Amniotic stem cell (primary cell): ENCODE results near the gene RNASET2.
"Not testable (repeated sequence)": the region's sequence is repeated elsewhere in the genome, so short reads cannot be mapped to it uniquely, and the experiment has no call there.

Experiments
- DNase-seq: peaks from one replicate; lab custom pipeline; 2025; lab: John Stamatoyannopoulos, UW

The RNASET2 gene

DNA sequence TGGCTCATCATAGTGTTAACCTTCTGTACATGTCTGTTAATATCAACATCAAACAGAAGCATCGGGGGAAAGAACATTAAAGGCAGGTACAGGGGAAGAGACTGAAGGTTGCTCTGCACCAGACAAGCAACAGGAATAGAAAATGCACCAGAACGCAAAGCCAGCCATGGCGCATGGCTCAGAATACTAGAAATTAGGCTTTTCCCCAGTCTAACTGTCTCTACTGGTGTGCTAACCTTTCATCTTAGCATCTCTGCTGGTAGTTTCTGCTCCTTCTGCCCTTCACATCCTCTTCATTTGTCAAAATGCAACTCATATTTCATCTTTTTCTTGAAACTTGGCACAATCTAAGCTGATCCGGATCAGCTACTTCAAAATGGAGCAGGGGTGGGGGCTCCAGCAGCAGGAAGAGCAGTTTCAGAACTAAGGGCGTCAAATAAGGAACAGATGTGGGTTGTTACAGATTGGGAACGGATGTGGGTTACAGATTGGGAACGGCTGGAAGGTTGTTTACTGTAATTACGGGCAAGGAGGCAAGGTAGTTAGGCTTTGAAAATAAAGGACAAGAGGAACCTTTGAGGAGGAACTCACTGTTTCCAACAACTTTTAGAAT is 13.1 kb upstream of the RNASET2 start:
- no peak for DNase-seq

DNA sequence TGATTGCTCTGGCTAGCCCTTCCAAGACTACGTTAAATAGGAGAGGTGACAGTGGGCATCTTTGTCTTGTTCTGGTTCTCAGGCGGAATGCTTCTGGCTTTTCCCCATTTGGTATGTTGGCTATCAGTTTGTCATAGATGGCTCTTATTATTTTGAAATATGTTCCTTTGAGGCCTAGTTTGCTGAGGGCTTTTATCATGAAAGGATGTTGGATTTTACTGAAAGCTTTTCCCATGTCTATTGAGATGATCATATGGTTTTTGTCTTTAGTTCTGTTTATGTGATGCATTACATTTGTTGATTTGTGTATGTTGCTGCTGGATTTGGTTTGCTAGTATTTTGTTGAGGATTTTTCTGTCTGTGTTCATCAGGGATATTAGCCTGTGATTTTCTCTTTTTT is 9.9 kb upstream of the RNASET2 start:
- DNase-seq: no peak

DNA sequence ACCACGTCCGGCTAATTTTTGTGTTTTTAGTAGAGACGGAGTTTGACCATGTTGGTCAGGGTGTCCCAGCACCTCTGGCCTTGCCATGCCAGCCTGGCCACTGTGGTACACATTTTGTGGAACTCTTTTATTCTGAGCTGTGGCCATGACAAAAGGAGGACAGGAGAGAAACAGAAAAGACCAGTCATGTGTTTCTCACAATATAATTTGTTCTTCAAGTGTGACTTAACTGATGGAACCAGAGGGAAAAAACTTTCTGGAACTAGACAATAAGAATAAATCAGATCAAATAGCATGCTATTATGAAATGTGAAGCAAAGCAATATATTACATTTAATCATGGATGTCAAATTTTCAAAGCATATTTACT is 4.2 kb upstream of the RNASET2 start:
- DNase-seq: no peak

DNA sequence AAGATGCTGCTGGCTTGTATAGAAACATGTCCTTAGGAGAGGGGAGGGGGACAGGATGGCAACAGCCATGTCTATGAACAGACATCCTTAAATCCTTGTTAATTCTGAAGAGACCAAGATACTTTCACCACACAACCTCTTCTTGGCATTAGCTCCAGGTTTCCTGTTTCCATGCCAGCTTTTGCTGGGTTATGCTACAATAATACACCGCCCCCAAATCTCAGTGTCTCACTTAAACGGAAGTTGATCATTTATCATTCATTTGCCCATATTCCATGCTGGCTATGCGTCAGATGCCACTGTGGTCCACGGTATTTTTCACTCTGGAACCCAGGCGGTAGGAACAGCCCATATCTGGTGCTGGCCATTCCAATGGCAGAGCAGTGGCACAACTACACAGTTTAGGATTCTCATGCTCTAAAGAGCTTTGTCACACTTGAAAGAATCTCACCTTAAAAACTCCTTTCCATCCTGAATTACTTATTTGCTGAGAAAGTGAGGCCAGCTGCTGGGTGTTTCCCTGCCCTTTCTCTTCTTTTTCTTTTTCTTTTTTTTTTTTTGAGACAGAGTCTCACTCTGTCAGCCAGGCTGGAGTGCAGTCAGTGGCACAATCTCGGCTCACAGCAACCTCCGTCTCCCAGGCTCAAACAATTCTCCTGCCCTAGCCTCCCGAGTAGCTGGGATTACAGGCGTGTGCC is 3.7 kb upstream of the RNASET2 start:
- DNase-seq: no peak

DNA sequence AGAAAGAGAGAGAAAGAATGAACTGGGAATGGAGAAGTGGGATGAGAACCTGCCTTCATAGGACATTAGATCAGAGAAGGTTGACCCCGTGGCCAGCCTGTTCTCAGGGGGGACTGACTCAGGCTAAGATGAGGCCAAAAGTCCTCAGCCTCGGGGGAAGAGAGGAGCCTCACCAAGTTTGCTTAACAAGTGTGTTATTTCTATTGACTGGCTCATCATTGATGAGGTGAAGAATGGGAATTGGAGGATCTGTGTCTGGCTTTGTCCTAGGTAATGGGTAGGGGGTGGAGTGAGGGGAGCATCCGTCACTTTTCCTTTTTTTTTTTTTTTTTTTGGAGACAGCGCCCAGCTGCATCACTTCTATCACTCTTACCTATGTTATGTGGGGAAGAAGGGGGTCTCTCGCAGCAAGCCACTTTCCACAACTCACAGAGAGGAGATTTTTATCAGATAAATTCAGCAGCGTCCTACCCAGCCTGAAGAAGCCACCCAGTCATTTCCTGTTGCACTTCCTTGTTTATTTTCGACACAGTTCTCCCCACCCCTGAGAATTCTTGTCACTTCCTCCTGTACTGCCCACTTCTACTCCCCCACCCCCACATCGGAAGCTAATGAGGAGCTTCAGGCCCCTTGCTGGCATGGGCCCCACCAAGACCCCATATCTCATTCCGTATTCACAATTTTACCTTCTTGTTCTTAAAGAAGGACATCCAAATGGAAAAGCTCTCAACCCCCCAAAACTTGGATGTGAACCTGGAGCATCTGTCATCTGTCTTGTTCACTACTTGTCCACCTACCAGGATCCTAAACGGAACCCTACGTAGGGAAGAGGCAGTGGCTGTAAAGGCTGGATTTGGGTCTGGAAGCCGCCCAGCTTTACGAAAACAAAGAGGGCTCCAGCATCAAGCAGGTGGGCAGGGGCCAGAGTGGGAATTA is 2.8 kb upstream of the RNASET2 start:
- no peak for DNase-seq

DNA sequence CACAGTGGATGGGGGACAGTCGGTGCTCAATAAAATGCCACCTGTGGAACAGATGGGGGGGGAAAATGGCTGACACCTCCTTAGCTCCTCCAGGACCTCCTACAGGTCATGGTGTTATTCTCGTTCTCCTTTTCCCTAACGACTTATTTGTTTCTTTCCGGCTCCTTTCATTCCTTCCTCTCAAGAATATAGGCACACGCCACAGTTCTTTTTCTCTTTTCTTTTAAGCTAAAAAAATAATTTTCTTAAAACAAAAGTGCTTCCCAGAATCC is 1.4 kb upstream of the RNASET2 start:
- DNase-seq: no peak

DNA sequence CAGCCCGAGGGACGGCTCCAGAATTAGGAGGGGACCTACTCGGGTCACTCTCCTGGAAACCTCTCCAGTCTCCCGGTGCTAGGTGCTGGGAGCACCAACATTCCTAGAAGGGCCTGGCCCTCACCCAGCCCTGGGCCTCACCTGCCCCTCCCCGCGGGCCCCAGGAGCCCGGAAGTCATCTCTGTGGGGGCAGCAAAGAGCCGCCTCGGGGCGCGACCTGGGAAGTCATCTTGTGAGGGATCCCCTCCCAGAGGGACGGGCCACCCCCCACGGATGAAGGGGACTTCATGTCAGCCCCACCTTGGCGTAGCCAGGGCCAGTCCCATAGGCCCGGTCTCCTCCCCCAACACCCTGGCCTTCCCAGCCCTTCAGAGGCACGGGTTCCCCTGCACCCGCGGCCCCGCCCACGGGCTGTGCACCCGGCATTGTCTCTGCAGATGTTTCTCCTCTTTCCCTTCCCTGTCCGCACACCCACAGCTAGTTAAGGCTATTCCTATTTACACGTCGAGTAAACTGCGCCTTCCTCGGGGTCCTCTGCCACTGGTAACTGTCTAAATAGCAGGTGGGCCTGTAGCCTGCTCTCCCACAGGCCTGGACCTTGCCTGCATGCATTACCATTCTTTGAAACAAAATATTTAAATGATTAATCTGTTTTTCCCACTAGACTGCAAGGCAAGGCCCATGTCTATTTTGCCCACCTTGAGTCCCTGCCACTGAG is 896 bp upstream of the RNASET2 start:
- DNase-seq: no peak

DNA sequence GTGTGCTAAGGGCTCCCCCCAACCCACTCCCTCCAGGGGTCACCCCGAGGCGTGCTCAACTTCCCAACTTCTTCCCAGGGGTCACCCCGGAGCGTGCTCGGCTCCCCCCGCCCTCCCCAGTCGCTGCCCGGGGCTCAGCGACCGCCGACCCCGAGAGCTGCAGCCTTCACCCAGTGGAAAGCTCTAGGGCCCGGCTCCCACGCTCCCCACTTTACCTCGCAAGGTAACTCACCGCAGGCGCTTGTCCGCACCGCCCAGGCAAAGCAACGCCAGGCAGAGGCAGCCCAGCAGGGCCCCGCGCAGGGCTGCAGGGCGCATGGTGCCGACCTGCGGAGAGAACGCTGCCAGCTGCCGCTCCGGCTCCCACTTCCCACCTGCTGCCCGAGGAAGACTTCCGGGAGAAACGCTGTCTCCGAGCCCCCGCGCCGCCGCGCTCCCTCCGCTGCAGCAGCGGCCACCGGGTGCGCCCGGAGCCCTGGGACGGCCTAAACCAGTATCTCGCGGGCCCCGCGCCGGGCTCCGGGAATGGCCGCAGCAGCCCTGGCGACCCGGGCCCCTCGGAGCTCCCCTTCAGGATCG is 396 bp downstream of the RNASET2 start:
- DNase-seq: no peak

DNA sequence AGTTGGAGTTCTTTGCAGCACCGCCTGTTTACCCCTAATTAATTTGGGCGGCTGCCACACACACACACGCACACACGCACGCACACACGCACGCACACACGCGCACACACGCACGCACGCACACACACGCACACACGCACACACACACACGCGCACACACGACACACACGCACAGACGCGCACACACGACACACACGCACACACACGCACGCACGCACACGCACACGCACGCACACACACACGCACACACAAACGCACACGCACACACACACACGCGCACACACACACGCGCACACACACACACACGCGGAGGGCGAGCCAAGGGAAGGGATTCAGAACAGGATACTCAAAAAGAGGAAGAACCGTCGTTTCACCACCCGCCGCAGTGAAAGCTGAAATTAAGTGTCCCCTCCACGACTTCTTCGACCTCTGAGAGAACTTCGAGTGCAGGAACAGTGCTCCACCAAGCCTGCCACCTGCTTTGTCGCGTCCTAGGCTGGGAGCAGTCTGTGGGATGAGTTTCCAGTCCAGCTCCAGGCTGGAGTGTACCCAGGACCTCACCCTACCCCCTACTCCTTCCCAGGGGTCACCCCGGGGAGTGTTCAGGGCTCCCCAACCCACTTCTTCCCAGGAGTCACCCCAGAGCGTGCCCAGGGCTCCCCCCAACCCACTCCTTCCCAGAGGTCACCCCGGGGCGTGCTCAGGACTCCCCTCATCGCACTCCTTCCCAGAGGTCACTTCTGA is 1.1 kb downstream of the RNASET2 start:
- DNase-seq: no peak

DNA sequence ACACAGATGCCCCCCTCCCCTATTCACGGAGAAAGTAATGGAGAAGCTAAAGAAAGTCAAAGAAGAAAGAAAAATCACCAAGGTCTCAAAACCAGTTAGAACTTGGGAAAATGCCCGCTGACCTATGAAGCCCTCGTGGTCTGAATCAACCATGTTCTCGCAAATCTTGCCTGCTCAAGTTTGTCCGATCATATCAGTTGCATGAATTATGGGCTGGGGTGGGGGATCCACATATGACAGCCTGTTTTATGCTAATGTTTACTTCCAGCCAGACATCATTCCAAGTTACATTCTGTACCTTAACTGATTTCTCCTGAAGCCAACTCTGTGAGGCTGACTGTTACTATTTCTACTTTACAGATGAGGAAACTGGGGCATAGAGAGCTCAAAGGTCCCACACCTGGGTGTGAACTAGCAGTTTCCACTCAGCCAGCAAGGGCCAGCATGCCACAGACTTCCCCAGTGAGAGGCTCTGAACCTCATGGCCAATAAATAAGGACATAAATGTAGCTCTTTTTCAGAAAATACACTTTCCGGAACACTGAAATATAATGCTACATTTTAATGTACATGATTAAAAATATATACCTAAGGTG is 2.1 kb downstream of the RNASET2 start:
- no peak for DNase-seq

DNA sequence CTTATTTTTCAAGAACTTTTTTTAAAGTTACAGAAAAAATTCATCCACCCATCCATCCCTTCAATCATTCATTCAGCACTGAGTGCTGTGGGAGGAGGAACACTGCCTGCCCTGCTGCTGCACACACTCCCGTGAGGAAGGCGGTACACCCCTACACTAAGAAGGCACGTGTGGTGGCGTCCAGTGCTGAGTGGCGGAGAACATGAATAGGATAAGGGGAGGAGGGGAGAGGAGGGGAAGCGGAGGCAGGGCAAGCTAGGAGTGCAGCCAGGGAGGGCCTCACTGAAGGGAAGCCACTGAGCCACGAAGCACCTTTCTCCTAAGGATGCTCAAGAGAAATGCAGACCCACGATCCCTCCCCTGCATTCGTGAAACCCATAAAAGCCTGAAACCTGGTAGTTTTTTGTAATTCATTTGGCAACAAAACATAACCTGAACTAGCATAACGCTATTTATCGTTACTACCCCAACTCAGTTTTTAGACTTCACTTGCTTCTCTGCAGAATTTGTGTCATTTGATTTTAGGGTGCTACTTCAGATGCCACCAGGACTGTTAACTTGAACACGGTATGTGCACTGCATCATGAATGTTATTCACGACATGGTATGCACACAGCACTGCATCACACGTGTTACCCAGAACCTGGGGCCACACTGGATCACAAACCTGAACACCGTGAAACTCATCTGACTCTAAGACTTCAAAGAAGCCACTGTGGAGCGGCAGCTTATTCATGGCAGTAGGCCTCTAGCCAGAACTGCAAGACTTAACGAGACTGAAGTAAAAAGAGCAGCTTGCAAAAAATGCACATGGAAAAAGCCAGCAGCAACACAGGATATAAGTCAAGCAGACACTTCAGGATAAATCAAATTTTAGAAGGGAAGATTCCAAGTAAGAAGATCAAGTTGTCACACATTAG is 3.5 kb downstream of the RNASET2 start:
- DNase-seq: no peak

DNA sequence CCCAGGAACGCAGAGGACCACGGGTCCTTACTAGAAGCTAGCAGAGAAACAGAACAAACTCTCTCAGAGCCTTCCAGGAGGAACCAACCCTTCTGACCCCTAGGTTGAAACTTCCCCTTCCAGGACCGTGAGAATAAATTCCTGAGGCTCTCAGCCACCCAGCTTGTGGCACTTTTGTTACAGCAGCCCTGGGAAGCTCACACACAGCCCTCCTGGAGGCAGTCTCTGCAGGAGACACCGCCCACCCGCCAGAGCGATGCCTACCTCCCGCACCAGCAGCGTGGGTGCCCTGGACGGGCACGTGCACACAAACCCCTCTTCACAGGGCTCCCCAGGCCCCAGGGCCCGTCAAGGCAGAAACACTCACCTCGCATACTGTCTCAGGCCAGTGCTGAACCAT is 4.2 kb downstream of the RNASET2 start:
- no peak for DNase-seq

DNA sequence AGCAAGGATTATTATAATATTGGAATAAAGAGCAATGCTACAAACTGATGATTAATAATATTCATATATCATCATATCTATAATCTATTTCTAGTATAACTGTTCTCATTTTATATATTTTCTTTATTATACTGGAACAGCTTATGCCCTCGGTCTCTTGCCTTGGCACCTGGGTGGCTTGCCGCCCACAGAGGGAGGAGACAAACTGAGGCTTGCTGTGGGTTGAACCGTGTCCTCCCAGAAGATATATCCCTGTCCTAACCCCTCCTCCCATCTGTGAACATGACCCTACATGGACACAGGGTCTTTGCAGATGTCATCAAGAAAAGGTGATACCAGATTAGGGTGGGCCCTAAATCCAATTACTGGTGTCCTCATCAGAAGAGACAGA is 4.7 kb downstream of the RNASET2 start:
- DNase-seq: no peak

DNA sequence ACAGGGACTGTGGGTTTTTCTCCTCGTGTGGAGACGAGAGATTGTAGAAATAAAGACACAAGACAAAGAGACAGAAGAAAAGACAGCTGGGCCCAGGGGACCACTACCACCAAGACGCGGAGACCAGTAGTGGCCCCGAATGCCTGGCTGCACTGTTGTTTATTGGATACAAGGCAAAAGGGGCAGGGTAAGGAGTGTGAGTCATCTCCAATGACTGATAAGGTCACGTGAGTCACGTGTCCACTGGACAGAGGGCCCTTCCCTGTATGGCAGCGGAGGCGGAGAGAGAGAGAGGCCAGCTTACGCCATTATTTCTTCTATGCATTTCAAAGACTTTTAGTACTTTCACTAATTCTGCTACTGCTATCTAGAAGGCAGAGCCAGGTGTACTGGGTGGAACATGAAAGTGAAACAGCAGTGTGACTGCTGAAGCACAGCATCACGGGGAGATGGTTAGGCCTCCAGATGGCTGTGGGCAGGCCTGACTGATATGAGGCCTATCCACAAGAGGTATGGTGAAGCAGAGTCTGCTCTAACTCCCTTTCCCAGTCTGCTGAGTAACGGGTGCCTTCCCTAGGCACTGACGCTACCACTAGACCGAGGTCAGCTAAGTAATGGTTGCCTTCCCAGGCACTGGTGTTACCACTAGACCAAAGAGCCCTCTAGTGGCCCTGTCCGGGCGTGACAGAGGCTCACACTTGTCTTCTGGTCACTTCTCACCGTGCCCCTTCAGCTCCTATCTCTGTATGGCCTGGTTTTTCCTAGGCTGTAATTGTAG is 5.3 kb downstream of the RNASET2 start:
- DNase-seq: not testable (repeated sequence)

DNA sequence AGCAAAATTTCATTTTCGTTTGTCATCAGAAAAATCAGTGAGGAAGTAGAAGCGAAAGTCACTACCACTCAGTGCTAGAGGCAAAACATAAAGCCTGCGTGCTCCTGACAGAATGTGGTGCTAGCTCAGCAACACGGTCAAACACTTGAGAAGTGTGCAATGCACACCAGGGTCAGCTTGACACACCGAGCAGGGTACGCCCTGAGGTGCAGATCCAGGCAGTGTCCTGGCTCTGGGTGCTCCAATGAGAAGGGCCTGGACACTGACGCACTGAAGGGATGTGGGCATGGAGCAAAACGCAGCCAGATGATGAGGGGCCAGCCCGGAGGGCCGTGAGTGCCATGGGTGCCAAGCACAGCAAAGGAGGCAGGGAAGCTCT is 5.9 kb downstream of the RNASET2 start:
- DNase-seq: no peak

DNA sequence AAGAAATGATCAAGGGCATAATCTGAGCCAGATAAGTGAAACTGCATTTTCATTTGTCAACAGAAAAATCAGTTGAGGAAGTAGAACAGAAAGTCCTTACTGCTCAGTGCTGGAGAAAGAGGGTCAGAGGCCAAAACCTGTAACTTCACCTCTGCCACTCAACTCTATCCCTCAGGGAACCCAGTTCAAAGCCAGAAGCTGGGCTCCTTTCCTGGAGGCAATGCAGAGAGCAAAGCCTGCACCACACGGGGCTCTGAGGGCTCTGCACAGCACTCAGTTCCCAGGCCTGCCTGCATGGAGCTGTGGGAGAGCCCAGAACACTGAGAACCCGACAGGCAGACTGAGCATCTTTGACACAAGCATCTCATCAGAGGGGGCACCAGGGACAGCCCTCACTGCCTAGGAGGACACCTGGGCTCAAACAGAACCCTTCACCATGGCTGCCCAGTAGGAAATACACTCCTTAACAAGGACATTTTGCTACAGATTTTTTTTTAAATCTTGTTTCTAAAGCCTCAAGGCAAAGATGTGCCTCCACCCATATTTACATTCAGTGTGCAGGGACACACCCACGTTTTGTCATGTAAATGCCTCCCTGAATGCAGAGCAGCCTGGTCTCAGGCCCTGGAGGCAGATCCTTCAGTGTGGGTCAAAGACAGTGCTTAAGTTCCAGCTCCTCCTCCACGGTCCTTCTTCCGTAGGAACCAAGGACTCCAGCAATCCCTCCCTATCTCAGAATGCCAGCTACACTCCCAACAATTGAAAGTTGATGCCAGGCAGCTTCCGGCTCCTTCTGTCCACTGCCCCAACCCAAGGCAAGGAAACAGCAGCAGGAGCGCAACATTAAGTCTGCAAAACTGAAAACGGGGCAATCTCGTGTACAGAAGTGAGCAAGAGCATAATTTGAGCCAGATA is 6.6 kb downstream of the RNASET2 start:
- DNase-seq: no peak

DNA sequence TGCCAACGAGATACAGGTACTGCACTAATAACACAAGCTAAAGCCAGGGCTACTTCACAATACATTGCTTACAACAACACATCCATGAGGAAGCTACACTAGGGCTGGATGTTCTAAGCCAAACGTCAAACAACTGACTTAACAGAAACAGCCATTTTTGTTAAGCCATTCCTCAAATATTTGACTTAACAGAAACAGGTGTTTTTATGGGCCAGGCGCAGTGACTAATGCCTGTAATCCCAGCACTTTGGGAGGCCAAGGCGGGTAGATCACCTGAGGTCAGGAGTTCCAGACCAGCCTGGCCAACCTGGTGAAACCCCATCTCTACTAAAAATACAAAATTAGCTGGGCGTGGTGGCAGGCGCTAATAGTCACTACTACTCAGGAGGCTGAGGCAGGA is 7.6 kb downstream of the RNASET2 start:
- DNase-seq: not testable (repeated sequence)

DNA sequence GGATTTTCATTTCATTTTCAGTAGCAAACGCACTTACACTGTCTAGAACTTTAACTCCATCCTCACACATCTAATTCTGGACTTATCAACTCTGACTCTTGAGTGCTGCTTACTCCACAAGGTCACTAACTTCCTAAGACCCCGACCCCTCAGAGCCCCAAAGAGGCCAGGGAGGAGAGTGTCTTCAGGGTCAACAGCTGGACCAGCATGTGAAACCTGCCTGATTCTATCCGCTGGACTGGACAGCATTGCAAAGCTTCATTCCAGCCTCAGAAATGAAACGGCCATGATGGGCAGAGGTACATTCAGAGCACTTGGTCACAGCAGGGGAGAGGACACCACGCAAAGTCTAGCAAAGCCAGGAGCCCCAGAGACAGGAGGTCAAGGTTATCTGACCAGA is 9.1 kb downstream of the RNASET2 start:
- no peak for DNase-seq
